Measurements from ENCODE around the gene TSHR. TPM values are rescaled to one million over a fixed set of nuclear protein-coding genes. Genes with fewer than 3 reads are reported as not detected.

TSHR gene
- total RNA-seq, 1 donor from 2014 or later = not detected

DNA sequence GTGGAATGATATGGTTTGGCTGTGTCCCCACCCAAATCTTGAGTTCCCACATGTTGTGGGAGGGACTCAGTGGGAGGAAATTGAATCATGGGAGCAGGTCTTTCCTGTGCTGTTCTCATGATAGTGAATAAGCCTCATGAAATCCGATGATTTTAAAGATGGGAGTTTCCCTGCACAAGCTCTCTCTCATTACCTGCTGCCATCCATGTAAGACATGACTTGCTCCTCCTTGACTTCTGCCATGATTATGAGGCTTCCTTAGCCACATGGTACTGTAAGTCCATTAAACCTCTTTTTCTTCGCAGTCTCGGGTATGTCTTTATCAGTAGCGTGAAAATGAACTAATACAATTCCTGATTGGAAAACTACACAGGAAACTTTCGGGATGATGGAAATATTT lies 100.5 kb downstream of the TSHR start:
- Mint-ChIP-seq H3K36me3 (no peaks in the 10 kb centered on the region), H3K9me3 (peaks cover 22% of the 10 kb centered on the region), H3K4me1 (no peaks in the 10 kb centered on the region), H3K27me3 (ENCODE audit: insufficient read depth, low read depth) (no peaks in the 10 kb centered on the region), H3K4me3 (no peak overlapping the region), H3K27ac (no peak overlapping the region)
- H4K20me1 ChIP-seq (ENCODE audit: low read depth) = no peaks in the 10 kb centered on the region
- no peak overlapping the region for H3K27ac ChIP-seq
- DNase-seq (ENCODE audit: low spot score) = no peak
- H2AFZ ChIP-seq (replicated peaks) = no peak overlapping the region
- H3K4me1 ChIP-seq = no peaks in the 10 kb centered on the region
- H3F3A ChIP-seq (ENCODE audit: low read depth) = no peaks in the 10 kb centered on the region
- no peak overlapping the region for H3K9ac ChIP-seq
- H3K36me3 ChIP-seq = no peaks in the 10 kb centered on the region
- no peaks in the 10 kb centered on the region for H3K79me2 ChIP-seq (ENCODE audit: low read depth)
- no peak for TF ChIP-seq EZH2phosphoT487 (IDR thresholded peaks at IDR 0.05)
- TF ChIP-seq, protein P1, sequence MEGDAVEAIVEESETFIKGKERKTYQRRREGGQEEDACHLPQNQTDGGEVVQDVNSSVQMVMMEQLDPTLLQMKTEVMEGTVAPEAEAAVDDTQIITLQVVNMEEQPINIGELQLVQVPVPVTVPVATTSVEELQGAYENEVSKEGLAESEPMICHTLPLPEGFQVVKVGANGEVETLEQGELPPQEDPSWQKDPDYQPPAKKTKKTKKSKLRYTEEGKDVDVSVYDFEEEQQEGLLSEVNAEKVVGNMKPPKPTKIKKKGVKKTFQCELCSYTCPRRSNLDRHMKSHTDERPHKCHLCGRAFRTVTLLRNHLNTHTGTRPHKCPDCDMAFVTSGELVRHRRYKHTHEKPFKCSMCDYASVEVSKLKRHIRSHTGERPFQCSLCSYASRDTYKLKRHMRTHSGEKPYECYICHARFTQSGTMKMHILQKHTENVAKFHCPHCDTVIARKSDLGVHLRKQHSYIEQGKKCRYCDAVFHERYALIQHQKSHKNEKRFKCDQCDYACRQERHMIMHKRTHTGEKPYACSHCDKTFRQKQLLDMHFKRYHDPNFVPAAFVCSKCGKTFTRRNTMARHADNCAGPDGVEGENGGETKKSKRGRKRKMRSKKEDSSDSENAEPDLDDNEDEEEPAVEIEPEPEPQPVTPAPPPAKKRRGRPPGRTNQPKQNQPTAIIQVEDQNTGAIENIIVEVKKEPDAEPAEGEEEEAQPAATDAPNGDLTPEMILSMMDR (IDR thresholded peaks at IDR 0.05) = no peak
- TF ChIP-seq EZH2 (IDR thresholded peaks at IDR 0.05) = no peak
- H3K27me3 ChIP-seq = no peaks in the 10 kb centered on the region
- H3K4me3 ChIP-seq = no peak overlapping the region
- no peaks in the 10 kb centered on the region for H3K9me3 ChIP-seq (ENCODE audit: low read depth)
- no peak overlapping the region for H3K4me2 ChIP-seq

DNA sequence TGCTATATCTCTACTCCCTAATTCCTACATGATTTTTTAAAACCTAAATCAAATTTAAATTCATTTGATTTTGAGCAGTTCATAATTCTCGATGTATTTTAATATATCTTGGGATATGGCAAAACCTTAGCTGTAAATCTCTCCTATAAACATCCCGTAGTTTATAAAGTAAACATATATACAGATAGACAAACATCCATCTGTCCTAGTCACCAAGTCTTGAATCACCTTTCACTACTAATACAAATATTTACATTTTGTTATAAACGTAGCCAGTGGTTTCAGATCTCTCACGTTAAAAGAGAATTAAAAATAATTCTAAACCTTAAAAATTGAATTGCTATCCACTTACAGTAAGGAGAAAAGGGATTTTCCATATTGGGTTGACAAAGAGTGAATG lies 107.0 kb downstream of the TSHR start:
- H2AFZ ChIP-seq (replicated peaks) = peak overlapping the region; percentile 51
- no peak overlapping the region for H3K4me2 ChIP-seq
- DNase-seq (ENCODE audit: low spot score) = no peak
- H3K9me3 Mint-ChIP-seq = no peaks in the 10 kb centered on the region
- no peaks in the 10 kb centered on the region for H3K36me3 ChIP-seq
- no peaks in the 10 kb centered on the region for H3K4me1 ChIP-seq
- H3F3A ChIP-seq (ENCODE audit: low read depth) = no peaks in the 10 kb centered on the region
- H4K20me1 ChIP-seq (ENCODE audit: low read depth) = no peaks in the 10 kb centered on the region
- no peak overlapping the region for H3K27ac ChIP-seq
- H3K4me1 Mint-ChIP-seq = no peaks in the 10 kb centered on the region
- H3K27me3 ChIP-seq = no peaks in the 10 kb centered on the region
- no peaks in the 10 kb centered on the region for H3K9me3 ChIP-seq (ENCODE audit: low read depth)
- H3K27ac Mint-ChIP-seq = no peak overlapping the region
- TF ChIP-seq, protein P1 (IDR thresholded peaks at IDR 0.05) = no peak
- no peak for TF ChIP-seq EZH2phosphoT487 (IDR thresholded peaks at IDR 0.05)
- TF ChIP-seq EZH2 (IDR thresholded peaks at IDR 0.05) = no peak
- no peak overlapping the region for H3K4me3 Mint-ChIP-seq
- H3K79me2 ChIP-seq (ENCODE audit: low read depth) = no peaks in the 10 kb centered on the region
- no peak overlapping the region for H3K9ac ChIP-seq
- no peaks in the 10 kb centered on the region for H3K27me3 Mint-ChIP-seq (ENCODE audit: insufficient read depth, low read depth)
- no peak overlapping the region for H3K4me3 ChIP-seq
- no peaks in the 10 kb centered on the region for H3K36me3 Mint-ChIP-seq

DNA sequence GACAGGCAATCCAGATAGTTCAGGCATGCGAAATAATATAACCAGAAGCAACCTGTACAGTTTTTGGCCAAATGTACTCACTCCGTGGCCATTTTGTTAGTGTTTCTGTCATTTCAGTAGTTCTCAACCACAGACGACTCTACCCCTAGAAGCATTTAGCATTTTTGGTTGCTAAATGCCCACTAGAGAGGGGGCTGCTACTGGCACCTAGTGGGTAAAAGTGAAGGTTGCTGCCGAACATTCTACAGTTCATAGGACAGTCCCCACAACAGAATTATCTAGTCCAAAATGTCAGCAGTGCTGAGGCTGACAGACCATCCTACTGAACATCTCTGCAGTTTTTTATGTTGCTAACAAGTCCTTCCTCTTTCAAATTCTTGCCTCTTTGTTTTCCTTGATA lies 107.4 kb downstream of the TSHR start:
- DNase-seq (ENCODE audit: low spot score) = peak; percentile 55
- no peaks in the 10 kb centered on the region for H3K79me2 ChIP-seq (ENCODE audit: low read depth)
- Mint-ChIP-seq H3K9me3 (no peaks in the 10 kb centered on the region), H3K4me1 (no peaks in the 10 kb centered on the region), H3K27ac (no peak overlapping the region), H3K27me3 (ENCODE audit: insufficient read depth, low read depth) (no peaks in the 10 kb centered on the region), H3K4me3 (no peak overlapping the region), H3K36me3 (no peaks in the 10 kb centered on the region)
- H3F3A ChIP-seq (ENCODE audit: low read depth) = no peaks in the 10 kb centered on the region
- H3K36me3 ChIP-seq = no peaks in the 10 kb centered on the region
- no peak for TF ChIP-seq EZH2 (IDR thresholded peaks at IDR 0.05)
- no peak for TF ChIP-seq EZH2phosphoT487 (IDR thresholded peaks at IDR 0.05)
- TF ChIP-seq, protein P1 (IDR thresholded peaks at IDR 0.05) = peak; percentile 60
- no peaks in the 10 kb centered on the region for H3K27me3 ChIP-seq
- H2AFZ ChIP-seq (replicated peaks) = peak overlapping the region; percentile 69
- H3K9me3 ChIP-seq (ENCODE audit: low read depth) = no peaks in the 10 kb centered on the region
- H3K4me2 ChIP-seq = no peak overlapping the region
- H3K4me1 ChIP-seq = no peaks in the 10 kb centered on the region
- H3K4me3 ChIP-seq = no peak overlapping the region
- no peaks in the 10 kb centered on the region for H4K20me1 ChIP-seq (ENCODE audit: low read depth)
- no peak overlapping the region for H3K9ac ChIP-seq
- H3K27ac ChIP-seq = no peak overlapping the region
